NCI-H2107 treated with DMSO at 0.1 percent for 48 hours (cell line): ENCODE data around the gene TUBAL3.
"Not testable (repeated sequence)": the region's sequence is repeated elsewhere in the genome, so short reads cannot be mapped to it uniquely, and the experiment has no call there.

Source experiments
- DNase-seq: peaks from one replicate; lab custom pipeline; 2025; ENCODE audit not compliant: unreplicated experiment; lab: John Stamatoyannopoulos, UW

The TUBAL3 gene

GRCh38 chr10:5424751-5425150 is 20.1 kb upstream of the TUBAL3 start:
- no peak for DNase-seq

GRCh38 chr10:5423771-5424170 is 19.1 kb upstream of the TUBAL3 start:
- no peak for DNase-seq

GRCh38 chr10:5419466-5420094 is 15.0 kb upstream of the TUBAL3 start:
- DNase-seq, result no peak

- DNase-seq, result no peak
These were observed 14.0 kb upstream of the TUBAL3 start for GRCh38 chr10:5418584-5418983.

- DNase-seq, result peak; percentile 20
These were observed 12.4 kb upstream of the TUBAL3 start for GRCh38 chr10:5416981-5417380.

GRCh38 chr10:5413012-5413938 is 8.6 kb upstream of the TUBAL3 start:
- DNase-seq, result peak; percentile 7

GRCh38 chr10:5412277-5412941 is 7.8 kb upstream of the TUBAL3 start, which contains the start of gene NET1:
NET1 (plus strand) TSS chr10:5412557; CDS start chr10:5412693, 136 bp downstream.
- DNase-seq, result peak; percentile 53

GRCh38 chr10:5411941-5412276 is 7.3 kb upstream of the TUBAL3 start:
- DNase-seq, result no peak

- DNase-seq, result not testable (repeated sequence)
These were observed 6.2 kb upstream of the TUBAL3 start for GRCh38 chr10:5410787-5411186.

- DNase-seq, result no peak
These were observed 2.3 kb upstream of the TUBAL3 start for GRCh38 chr10:5406918-5407317.

GRCh38 chr10:5402798-5403197 is 1.8 kb downstream of the TUBAL3 start:
- no peak for DNase-seq

- DNase-seq, result peak; percentile 77
These were observed 4.0 kb downstream of the TUBAL3 start for GRCh38 chr10:5400468-5401240.

GRCh38 chr10:5399332-5399731 is 5.3 kb downstream of the TUBAL3 start:
- no peak for DNase-seq

GRCh38 chr10:5396556-5397300 is 7.9 kb downstream of the TUBAL3 start:
- no peak for DNase-seq

GRCh38 chr10:5395168-5395567 is 9.5 kb downstream of the TUBAL3 start:
- DNase-seq, result no peak

GRCh38 chr10:5393529-5393928 is 11.1 kb downstream of the TUBAL3 start:
- DNase-seq, result no peak

GRCh38 chr10:5391790-5392189 is 12.8 kb downstream of the TUBAL3 start:
- no peak for DNase-seq

GRCh38 chr10:5390607-5391205 is 13.9 kb downstream of the TUBAL3 start:
- no peak for DNase-seq

GRCh38 chr10:5387169-5387568 is 17.5 kb downstream of the TUBAL3 start:
- no peak for DNase-seq

GRCh38 chr10:5385224-5385623 is 19.4 kb downstream of the TUBAL3 start:
- no peak for DNase-seq
